ENCODE results near the gene KDM1B. TPM values are rescaled to one million over a fixed set of nuclear protein-coding genes. Genes with fewer than 3 reads are reported as not detected.
"Not testable (repeated sequence)": the region's sequence is repeated elsewhere in the genome, so short reads cannot be mapped to it uniquely, and the experiment has no call there.

KDM1B gene
- total RNA-seq, 4 donors from 2014 or later = 23.5 to 27.9 (median 24.5) TPM

- intact Hi-C loops (cut with DNase I; ENCODE audit: low total_unique reads) = no loop called here
- DNase-seq (ENCODE audit: low spot score in 2 of 2) = no peak
- no peak for TF ChIP-seq POLR2A (IDR thresholded peaks at IDR 0.05)
- WGBS, 2 donors = 97 to 100% methylated on average over 3 of the region's 3 CpGs
- H3K4me3 ChIP-seq (ENCODE audit: low read depth, poor library complexity, severe bottlenecking) = no peak overlapping the region
Measured at GRCh38 chr6:18218233-18218632, 63.0 kb downstream of the KDM1B start.

GRCh38 chr6:18219591-18219990 is 64.4 kb downstream of the KDM1B start:
- no peak for TF ChIP-seq POLR2A (IDR thresholded peaks at IDR 0.05)
- TF ChIP-seq, protein P1, sequence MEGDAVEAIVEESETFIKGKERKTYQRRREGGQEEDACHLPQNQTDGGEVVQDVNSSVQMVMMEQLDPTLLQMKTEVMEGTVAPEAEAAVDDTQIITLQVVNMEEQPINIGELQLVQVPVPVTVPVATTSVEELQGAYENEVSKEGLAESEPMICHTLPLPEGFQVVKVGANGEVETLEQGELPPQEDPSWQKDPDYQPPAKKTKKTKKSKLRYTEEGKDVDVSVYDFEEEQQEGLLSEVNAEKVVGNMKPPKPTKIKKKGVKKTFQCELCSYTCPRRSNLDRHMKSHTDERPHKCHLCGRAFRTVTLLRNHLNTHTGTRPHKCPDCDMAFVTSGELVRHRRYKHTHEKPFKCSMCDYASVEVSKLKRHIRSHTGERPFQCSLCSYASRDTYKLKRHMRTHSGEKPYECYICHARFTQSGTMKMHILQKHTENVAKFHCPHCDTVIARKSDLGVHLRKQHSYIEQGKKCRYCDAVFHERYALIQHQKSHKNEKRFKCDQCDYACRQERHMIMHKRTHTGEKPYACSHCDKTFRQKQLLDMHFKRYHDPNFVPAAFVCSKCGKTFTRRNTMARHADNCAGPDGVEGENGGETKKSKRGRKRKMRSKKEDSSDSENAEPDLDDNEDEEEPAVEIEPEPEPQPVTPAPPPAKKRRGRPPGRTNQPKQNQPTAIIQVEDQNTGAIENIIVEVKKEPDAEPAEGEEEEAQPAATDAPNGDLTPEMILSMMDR (IDR thresholded peaks at IDR 0.05) = no peak
- intact Hi-C loops (cut with DNase I; ENCODE audit: low total_unique reads) = no loop called here
- no peak overlapping the region for H3K4me3 ChIP-seq (ENCODE audit: low read depth, poor library complexity, severe bottlenecking)
- 79 to 81% methylated on average over 7 of the region's 7 CpGs for WGBS, 2 donors
- no peak for DNase-seq (ENCODE audit: low spot score in 2 of 2)

DNA sequence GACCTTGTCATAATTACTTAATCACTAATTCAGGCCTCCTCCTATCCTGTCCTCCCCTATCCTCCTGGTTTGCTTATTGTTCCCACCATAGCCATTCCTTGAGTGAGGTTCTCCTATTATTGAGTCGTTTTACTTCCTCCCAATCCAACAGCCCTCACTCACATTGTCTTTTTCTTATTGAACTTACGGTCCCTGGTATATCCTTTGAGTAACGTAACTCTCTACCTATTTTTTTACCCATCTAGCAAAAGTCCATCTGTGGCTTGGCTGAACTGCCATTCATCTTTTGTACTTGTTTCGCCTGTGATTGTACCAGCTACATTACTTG is 66.0 kb downstream of the KDM1B start:
- intact Hi-C loops (cut with DNase I; ENCODE audit: low total_unique reads) = no loop called here
- no peak for DNase-seq (ENCODE audit: low spot score in 2 of 2)
- WGBS, 2 donors = 95% methylated on average over 4 of the region's 4 CpGs
- no peak overlapping the region for H3K4me3 ChIP-seq (ENCODE audit: low read depth, poor library complexity, severe bottlenecking)
- TF ChIP-seq, protein P1 (IDR thresholded peaks at IDR 0.05) = no peak

- WGBS, 2 donors = 65 to 71% methylated on average over 5 of the region's 5 CpGs
- intact Hi-C loops (cut with DNase I; ENCODE audit: low total_unique reads); DNase-seq (ENCODE audit: low spot score in 2 of 2); H3K4me3 ChIP-seq (ENCODE audit: low read depth, poor library complexity, severe bottlenecking): not testable (repeated sequence)
Measured at GRCh38 chr6:18226451-18227105, 71.4 kb downstream of the KDM1B start.

DNA sequence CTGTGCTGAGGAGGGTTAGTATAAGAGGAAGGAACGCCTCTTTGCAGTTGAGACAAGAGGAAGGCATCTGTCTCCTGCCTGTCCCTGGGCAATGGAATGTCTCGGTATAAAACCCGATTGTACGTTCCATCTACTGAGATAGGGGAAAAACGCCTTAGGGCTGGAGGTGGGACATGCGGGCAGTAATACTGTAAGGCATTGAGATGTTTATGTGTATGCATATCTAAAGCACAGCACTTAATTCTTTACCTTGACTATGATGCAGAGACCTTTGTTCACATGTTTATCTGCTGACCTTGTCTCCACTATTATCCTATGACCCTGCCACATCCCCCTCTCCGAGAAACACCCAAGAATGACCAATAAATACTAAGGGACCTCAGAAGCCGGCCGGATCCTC is 71.9 kb downstream of the KDM1B start:
- DNase-seq (ENCODE audit: low spot score in 2 of 2); intact Hi-C loops (cut with DNase I; ENCODE audit: low total_unique reads); H3K4me3 ChIP-seq (ENCODE audit: low read depth, poor library complexity, severe bottlenecking): not testable (repeated sequence)
- 82 to 92% methylated on average over 9 of the region's 9 CpGs for WGBS, 2 donors

DNA sequence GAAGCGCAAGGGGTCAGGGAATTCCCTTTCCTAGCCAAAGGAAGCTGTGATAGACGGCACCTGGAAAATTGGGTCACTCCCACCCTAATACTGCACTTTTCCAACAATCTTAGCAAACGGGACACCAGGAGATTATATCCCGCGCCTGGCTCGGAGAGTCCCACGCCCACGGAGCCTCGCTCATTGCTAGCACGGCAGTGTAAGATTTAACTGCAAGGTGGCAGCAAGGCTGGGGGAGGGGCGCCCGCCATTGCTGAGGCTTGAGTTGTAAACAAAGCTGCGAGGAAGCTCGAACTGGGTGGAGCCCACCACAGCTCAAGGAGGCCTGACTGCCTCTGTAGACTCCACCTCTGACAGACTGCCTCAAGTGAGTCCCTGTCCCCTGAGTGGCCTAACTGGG is 73.4 kb downstream of the KDM1B start:
- 93 to 97% methylated on average over 14 of the region's 14 CpGs for WGBS, 2 donors
- H3K4me3 ChIP-seq (ENCODE audit: low read depth, poor library complexity, severe bottlenecking); intact Hi-C loops (cut with DNase I; ENCODE audit: low total_unique reads); DNase-seq (ENCODE audit: low spot score in 2 of 2): not testable (repeated sequence)

DNA sequence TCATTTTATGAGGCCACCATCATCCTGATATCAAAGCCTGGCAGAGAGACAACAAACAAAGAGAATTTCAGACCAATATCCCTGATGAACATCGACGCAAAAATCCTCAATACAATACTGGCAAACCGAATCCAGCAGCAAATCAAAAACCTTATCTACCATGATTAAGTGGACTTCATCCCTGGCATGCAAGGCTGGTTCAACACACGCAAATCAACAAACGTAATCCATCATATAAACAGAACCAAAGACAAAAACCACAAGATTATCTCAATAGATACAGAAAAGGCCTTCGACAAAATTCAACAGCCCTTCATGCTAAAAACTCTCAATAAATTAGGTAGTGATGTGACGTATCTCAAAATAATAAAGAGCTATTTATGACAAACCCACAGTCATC is 76.6 kb downstream of the KDM1B start:
- DNase-seq (ENCODE audit: low spot score in 2 of 2); intact Hi-C loops (cut with DNase I; ENCODE audit: low total_unique reads); H3K4me3 ChIP-seq (ENCODE audit: low read depth, poor library complexity, severe bottlenecking): not testable (repeated sequence)
- WGBS, 2 donors = 93 to 96% methylated on average over 7 of the region's 7 CpGs

- intact Hi-C loops (cut with DNase I; ENCODE audit: low total_unique reads); H3K4me3 ChIP-seq (ENCODE audit: low read depth, poor library complexity, severe bottlenecking); DNase-seq (ENCODE audit: low spot score in 2 of 2): not testable (repeated sequence)
- WGBS, 2 donors = 96 to 100% methylated on average over 4 of the region's 4 CpGs
Measured at GRCh38 chr6:18233770-18234169, 78.5 kb downstream of the KDM1B start.

GRCh38 chr6:18234564-18234963 is 79.3 kb downstream of the KDM1B start:
- H3K4me3 ChIP-seq (ENCODE audit: low read depth, poor library complexity, severe bottlenecking) = no peak overlapping the region
- TF ChIP-seq, protein P1 (IDR thresholded peaks at IDR 0.05) = no peak
- no peak for TF ChIP-seq POLR2A (IDR thresholded peaks at IDR 0.05)
- intact Hi-C loops (cut with DNase I; ENCODE audit: low total_unique reads) = no loop called here
- DNase-seq (ENCODE audit: low spot score in 2 of 2) = no peak
- WGBS, 2 donors = 89% methylated on average over 1 of the region's 1 CpG

Data from lower leg skin (tissue), 4 donors.